Vagina (tissue), 2 donors: Measurements from ENCODE around the gene CKMT2.

Source experiments
- POLR2A ChIP-seq, 2 donors: fragments of 450-650 bp; IDR thresholded peaks; one replicate each; pipeline ENCODE4 v1.6.1; 2017; ENCODE audit warnings: antibody characterized with exemption in 2 of 2, mild to moderate bottlenecking in 2 of 2, moderate library complexity in 2 of 2
- POLR2AphosphoS5 ChIP-seq, 2 donors: sonication (generic); formaldehyde crosslinking; IDR thresholded peaks; one replicate each; pipeline ENCODE4 v1.9.0; 2017; ENCODE audit warnings: antibody characterized with exemption in 2 of 2, mild to moderate bottlenecking in 2 of 2, low read depth in 1 of 2; ENCODE audit not compliant: insufficient read depth in 1 of 2
- TF ChIP-seq, protein P1 (sequence below), 3 experiments: fragments of 450-650 bp in 2 of 3; fragments of 200-600 bp in 1 of 3; sonication (generic) in 1 of 3; IDR thresholded peaks; one replicate each; pipeline ENCODE4 v1.5.1; 2017 to 2019; ENCODE audit warnings: antibody characterized with exemption in 3 of 3, mild to moderate bottlenecking in 2 of 3, moderate library complexity in 2 of 3

DNA sequence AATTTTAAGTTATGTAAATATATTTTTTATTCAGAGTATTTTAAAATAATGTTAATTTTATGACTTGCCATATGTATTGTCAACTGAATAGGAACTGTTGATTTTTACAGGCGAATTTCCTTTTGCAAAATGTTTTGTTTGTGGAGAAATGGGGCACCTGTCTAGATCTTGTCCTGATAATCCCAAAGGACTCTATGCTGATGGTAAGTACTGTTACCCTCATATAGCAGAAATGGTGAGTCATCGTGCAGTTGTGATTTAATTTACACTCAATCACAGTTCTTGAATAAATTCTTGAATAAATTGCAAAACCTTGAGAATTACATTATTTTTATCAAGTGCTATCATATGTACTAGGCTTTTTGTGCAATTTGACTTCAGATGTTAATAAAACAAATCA, 75.7 kb downstream of the CKMT2 start:
- TF ChIP-seq, protein P1, sequence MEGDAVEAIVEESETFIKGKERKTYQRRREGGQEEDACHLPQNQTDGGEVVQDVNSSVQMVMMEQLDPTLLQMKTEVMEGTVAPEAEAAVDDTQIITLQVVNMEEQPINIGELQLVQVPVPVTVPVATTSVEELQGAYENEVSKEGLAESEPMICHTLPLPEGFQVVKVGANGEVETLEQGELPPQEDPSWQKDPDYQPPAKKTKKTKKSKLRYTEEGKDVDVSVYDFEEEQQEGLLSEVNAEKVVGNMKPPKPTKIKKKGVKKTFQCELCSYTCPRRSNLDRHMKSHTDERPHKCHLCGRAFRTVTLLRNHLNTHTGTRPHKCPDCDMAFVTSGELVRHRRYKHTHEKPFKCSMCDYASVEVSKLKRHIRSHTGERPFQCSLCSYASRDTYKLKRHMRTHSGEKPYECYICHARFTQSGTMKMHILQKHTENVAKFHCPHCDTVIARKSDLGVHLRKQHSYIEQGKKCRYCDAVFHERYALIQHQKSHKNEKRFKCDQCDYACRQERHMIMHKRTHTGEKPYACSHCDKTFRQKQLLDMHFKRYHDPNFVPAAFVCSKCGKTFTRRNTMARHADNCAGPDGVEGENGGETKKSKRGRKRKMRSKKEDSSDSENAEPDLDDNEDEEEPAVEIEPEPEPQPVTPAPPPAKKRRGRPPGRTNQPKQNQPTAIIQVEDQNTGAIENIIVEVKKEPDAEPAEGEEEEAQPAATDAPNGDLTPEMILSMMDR (IDR thresholded peaks at IDR 0.05): no peak
- TF ChIP-seq POLR2A (IDR thresholded peaks at IDR 0.05) (no peak), POLR2AphosphoS5 (IDR thresholded peaks at IDR 0.05; ENCODE audit: insufficient read depth in 1 of 2, low read depth in 1 of 2) (no peak)
